Hepatocyte (in vitro differentiated cells): ENCODE measurements around the gene CXXC1. TPM values are rescaled to one million over a fixed set of nuclear protein-coding genes. Genes with fewer than 3 reads are reported as not detected.
A peak's percentile ranks its signal among the peaks of the same experiment; 100 is the strongest.

Experiments
- DNase-seq: peaks from one replicate; pipeline ENCODE4 v3.0.0-alpha.2; 2016; ENCODE audit warnings: low spot score
- H2AFZ ChIP-seq: fragments of 200-600 bp; sonication (generic); 2 replicates; pipeline ENCODE4 v1.6.0; 2016; ENCODE audit warnings: antibody characterized with exemption, mild to moderate bottlenecking
- H3K27ac ChIP-seq: fragments of 200-600 bp; sonication (generic); 2 replicates; pipeline ENCODE4 v1.5.1; 2016; ENCODE audit warnings: mild to moderate bottlenecking
- H3K27me3 ChIP-seq: fragments of 200-600 bp; sonication (generic); 2 replicates; pipeline ENCODE4 v1.6.1; 2016
- H3K36me3 ChIP-seq: fragments of 200-600 bp; sonication (generic); replicated peaks from 2 replicates; pipeline ENCODE4 v1.5.1; 2016; ENCODE audit warnings: low read depth; ENCODE audit not compliant: insufficient read depth
- H3K4me1 ChIP-seq: fragments of 200-600 bp; sonication (generic); 2 replicates; pipeline ENCODE4 v1.5.1; 2016; ENCODE audit warnings: mild to moderate bottlenecking, moderate library complexity; ENCODE audit not compliant: insufficient read depth
- H3K4me2 ChIP-seq: fragments of 200-600 bp; sonication (generic); 2 replicates; pipeline ENCODE4 v1.6.0; 2016
- H3K4me3 ChIP-seq: fragments of 200-600 bp; sonication (generic); 2 replicates; pipeline ENCODE4 v1.5.1; 2016; ENCODE audit warnings: mild to moderate bottlenecking
- H3K79me2 ChIP-seq: fragments of 200-600 bp; sonication (generic); 2 replicates; pipeline ENCODE4 v1.6.0; 2017; ENCODE audit warnings: mild to moderate bottlenecking
- H3K9me2 ChIP-seq: fragments of 200-600 bp; sonication (generic); replicated peaks from 2 replicates; pipeline ENCODE4 v1.6.0; 2017; ENCODE audit warnings: mild to moderate bottlenecking; ENCODE audit not compliant: insufficient read depth
- H3K9me3 ChIP-seq: fragments of 200-600 bp; sonication (generic); 2 replicates; pipeline ENCODE4 v1.5.1; 2016; ENCODE audit warnings: low read depth, mild to moderate bottlenecking
- H4K20me1 ChIP-seq: fragments of 200-600 bp; sonication (generic); 2 replicates; pipeline ENCODE4 v1.6.0; 2016; ENCODE audit warnings: mild to moderate bottlenecking; ENCODE audit not compliant: insufficient read depth, poor library complexity, severe bottlenecking
- EZH2 ChIP-seq: fragments of 200-600 bp; sonication (generic); IDR thresholded peaks from 2 replicates; pipeline ENCODE4 v1.6.1; 2016; ENCODE audit warnings: antibody characterized with exemption, mild to moderate bottlenecking, borderline replicate concordance
- EZH2phosphoT487 ChIP-seq: fragments of 200-600 bp; sonication (generic); IDR thresholded peaks from one replicate; pipeline ENCODE4 v1.6.1; 2018; ENCODE audit warnings: antibody characterized with exemption, mild to moderate bottlenecking, low read depth, moderate library complexity; ENCODE audit not compliant: unreplicated experiment, severe bottlenecking
- WGBS: methylation state at CpG from one replicate; pipeline ENCODE4 v1.1.6; 2016; ENCODE audit warnings: low lambda C conversion rate; ENCODE audit errors: missing lambda C conversion rate; 5-methylcytosine and 5-hydroxymethylcytosine counted together
- polyA plus RNA-seq: library from polyadenylated mRNA; unstranded; fragments of >200 nt; fragmentation: Nextera tagmentation; extraction: Ambion mirVana; gene quantifications from 2 replicates; pipeline ENCODE4 v1.2.1, GENCODE V29; 2016
- total RNA-seq: library from RNA; depleted of rRNA; stranded (reverse); fragments of >200 nt; gene quantifications from 2 replicates; pipeline ENCODE4 v1.2.3, GENCODE V29; 2014
- TF ChIP-seq, protein P1 (sequence below): fragments of 200-600 bp; sonication (generic); IDR thresholded peaks from 2 replicates; pipeline ENCODE4 v1.5.1; 2016; ENCODE audit warnings: antibody characterized with exemption, mild to moderate bottlenecking; ENCODE audit not compliant: poor library complexity

CXXC1 gene
- total and polyA plus RNA-seq, 2 experiments from 2014 or later: 52.7 to 68.3 TPM

DNA sequence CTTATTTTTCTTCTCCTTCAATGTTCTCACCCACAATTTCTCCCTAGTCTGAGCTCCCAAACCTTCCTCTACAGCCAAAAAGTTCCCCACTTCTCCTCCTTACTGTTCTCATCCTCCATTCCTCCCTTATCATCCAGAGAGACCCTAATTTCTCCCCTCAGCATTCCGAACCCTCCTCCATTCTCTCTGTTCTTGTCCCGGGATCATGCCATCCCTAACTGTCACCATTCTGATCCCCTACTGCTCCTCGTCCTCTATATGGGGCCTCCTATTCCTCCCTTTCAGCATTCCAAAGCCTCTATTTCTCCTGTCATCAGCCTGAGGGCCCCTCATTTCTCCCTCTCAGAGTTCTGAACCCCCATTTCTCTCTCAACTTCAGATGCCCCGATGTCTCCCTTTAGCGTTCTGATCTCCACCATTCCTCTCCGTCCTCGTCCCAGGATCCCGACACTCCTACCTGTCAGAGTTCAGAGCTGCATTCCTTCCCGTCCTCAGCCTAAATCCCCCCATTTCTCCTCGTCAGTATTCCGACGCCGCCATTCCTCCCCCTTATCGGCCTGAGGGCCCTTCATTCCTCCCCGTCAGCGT lies 6.7 kb downstream of the CXXC1 start:
- H3K27me3 ChIP-seq: no peaks in the 10 kb centered on the region
- H4K20me1 ChIP-seq: peaks cover 6% of the 10 kb centered on the region
- WGBS: 8% methylated on average over 13 of the region's 16 CpGs
- H3K27ac ChIP-seq: peak overlapping the region; percentile 93
- H3K4me1 ChIP-seq: peaks cover 16% of the 10 kb centered on the region
- no peaks in the 10 kb centered on the region for H3K9me3 ChIP-seq
- H3K9me2 ChIP-seq: no peaks in the 10 kb centered on the region
- H3K36me3 ChIP-seq: no peaks in the 10 kb centered on the region
- peak overlapping the region; percentile 88 for H3K4me2 ChIP-seq
- peaks cover 29% of the 10 kb centered on the region for H3K79me2 ChIP-seq
- TF ChIP-seq, protein P1, sequence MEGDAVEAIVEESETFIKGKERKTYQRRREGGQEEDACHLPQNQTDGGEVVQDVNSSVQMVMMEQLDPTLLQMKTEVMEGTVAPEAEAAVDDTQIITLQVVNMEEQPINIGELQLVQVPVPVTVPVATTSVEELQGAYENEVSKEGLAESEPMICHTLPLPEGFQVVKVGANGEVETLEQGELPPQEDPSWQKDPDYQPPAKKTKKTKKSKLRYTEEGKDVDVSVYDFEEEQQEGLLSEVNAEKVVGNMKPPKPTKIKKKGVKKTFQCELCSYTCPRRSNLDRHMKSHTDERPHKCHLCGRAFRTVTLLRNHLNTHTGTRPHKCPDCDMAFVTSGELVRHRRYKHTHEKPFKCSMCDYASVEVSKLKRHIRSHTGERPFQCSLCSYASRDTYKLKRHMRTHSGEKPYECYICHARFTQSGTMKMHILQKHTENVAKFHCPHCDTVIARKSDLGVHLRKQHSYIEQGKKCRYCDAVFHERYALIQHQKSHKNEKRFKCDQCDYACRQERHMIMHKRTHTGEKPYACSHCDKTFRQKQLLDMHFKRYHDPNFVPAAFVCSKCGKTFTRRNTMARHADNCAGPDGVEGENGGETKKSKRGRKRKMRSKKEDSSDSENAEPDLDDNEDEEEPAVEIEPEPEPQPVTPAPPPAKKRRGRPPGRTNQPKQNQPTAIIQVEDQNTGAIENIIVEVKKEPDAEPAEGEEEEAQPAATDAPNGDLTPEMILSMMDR: no peak
- no peak for TF ChIP-seq EZH2
- TF ChIP-seq EZH2phosphoT487: no peak
- H3K4me3 ChIP-seq: peak overlapping the region; percentile 91
- peak overlapping the region; percentile 63 for H2AFZ ChIP-seq
- no peak for DNase-seq

DNA sequence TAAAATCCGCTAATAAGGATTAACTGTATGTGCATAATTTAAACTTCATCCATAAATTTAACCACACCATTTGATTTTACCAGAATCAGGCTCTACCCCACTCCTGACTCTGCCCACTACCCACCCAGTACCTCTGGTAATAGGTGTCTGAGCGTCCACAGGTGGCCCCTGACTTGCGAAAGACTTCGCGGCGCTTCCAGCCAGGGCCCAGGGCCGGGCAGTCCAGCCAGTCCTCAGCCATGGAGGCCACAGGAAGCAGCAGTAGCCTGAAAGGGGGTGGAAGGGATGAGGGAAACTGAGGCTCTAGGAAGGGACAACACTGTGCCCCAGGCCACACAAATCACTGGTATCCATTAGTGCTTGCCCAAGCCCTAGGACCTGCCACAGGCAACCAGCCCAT lies 7.7 kb downstream of the CXXC1 start:
- no peak overlapping the region for H3K27ac ChIP-seq
- DNase-seq: no peak
- peaks cover 16% of the 10 kb centered on the region for H3K4me1 ChIP-seq
- H4K20me1 ChIP-seq: peaks cover 6% of the 10 kb centered on the region
- no peaks in the 10 kb centered on the region for H3K9me2 ChIP-seq
- H3K36me3 ChIP-seq: no peaks in the 10 kb centered on the region
- H3K4me2 ChIP-seq: peak overlapping the region; percentile 88
- no peaks in the 10 kb centered on the region for H3K9me3 ChIP-seq
- TF ChIP-seq, protein P1: no peak
- TF ChIP-seq EZH2 (no peak), EZH2phosphoT487 (no peak)
- WGBS: 95% methylated on average over 7 of the region's 7 CpGs
- no peak overlapping the region for H3K4me3 ChIP-seq
- no peak overlapping the region for H2AFZ ChIP-seq
- H3K27me3 ChIP-seq: no peaks in the 10 kb centered on the region
- H3K79me2 ChIP-seq: peaks cover 29% of the 10 kb centered on the region

DNA sequence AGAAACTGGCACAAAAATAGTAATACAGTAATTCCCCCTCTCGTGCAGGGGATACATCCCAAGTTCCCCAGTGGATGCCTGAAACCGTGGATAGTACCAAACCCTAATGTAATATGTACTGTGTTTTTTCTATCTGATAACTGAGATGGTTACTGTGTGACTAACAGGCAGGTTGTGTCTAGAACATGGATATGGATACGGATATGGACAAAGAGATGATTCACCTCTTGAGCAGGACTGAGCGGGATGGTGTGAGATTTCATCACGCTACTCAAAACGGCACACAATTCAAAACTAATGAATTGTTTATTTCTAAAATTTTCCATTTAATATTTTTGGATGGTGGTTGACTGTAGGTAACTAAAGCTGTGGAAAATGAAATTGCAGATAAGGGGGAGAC lies 9.6 kb downstream of the CXXC1 start:
- Histone ChIP-seq H4K20me1 (peaks cover 6% of the 10 kb centered on the region), H2AFZ (no peak overlapping the region), H3K4me1 (peaks cover 16% of the 10 kb centered on the region), H3K79me2 (peaks cover 29% of the 10 kb centered on the region), H3K27me3 (no peaks in the 10 kb centered on the region), H3K27ac (no peak overlapping the region), H3K9me2 (no peaks in the 10 kb centered on the region), H3K36me3 (no peaks in the 10 kb centered on the region), H3K9me3 (no peaks in the 10 kb centered on the region), H3K4me3 (no peak overlapping the region), H3K4me2 (no peak overlapping the region)
- 80% methylated on average over 6 of the region's 6 CpGs for WGBS
- no peak for TF ChIP-seq EZH2
- no peak for TF ChIP-seq EZH2phosphoT487
- TF ChIP-seq, protein P1: no peak
- no peak for DNase-seq
